CD4-positive, alpha-beta memory T cell (primary cell): ENCODE results near the gene SPEN. TPM values are rescaled to one million over a fixed set of nuclear protein-coding genes. Genes with fewer than 3 reads are reported as not detected.
A peak's percentile ranks its signal among the peaks of the same experiment; 100 is the strongest.
"Not testable (repeated sequence)": the region's sequence is repeated elsewhere in the genome, so short reads cannot be mapped to it uniquely, and the experiment has no call there.

ENCODE experiments used
- CTCF ChIA-PET: fragments of 350-600 bp; sonication (Branson Sonifier 250); formaldehyde crosslinking; loops from one replicate; lab custom pipeline; 2021; ENCODE audit warnings: inconsistent platforms; ENCODE audit not compliant: partially characterized antibody; lab: Charles Lee
- POLR2A ChIA-PET: fragments of 350-600 bp; sonication (Branson Sonifier 250); formaldehyde crosslinking; loops from one replicate; lab custom pipeline; 2021; ENCODE audit not compliant: partially characterized antibody; lab: Charles Lee
- DNase-seq, 5 donors: peaks; one replicate each; pipeline versions ENCODE4 v3.0.0 to v3.0.0-alpha.2; 2020 to 2022; ENCODE audit warnings: mixed read lengths in 1 of 5
- H3K27ac ChIP-seq: one replicate; pipeline ENCODE4 v1.7.0; 2013; ENCODE audit warnings: low read depth, low read length
- H3K27me3 ChIP-seq: 2 replicates; pipeline ENCODE4 v1.7.0; 2013; ENCODE audit warnings: mild to moderate bottlenecking, low read length, moderate library complexity; ENCODE audit not compliant: insufficient read depth
- H3K36me3 ChIP-seq: 2 replicates; pipeline ENCODE4 v1.7.0; 2013; ENCODE audit warnings: mild to moderate bottlenecking, low read length, moderate library complexity; ENCODE audit not compliant: insufficient read depth
- H3K4me1 ChIP-seq: 2 replicates; pipeline ENCODE4 v1.7.0; 2013; ENCODE audit warnings: mild to moderate bottlenecking, low read length, moderate library complexity; ENCODE audit not compliant: insufficient read depth
- H3K4me3 ChIP-seq, 2 donors: one replicate each; pipeline ENCODE4 v1.7.0; 2013; ENCODE audit warnings: low read length in 2 of 2, mild to moderate bottlenecking in 1 of 2
- H3K9me3 ChIP-seq, 2 donors: one replicate each; pipeline ENCODE4 v1.7.0; 2013; ENCODE audit warnings: low read length in 2 of 2, control low read depth in 1 of 2; ENCODE audit not compliant: control insufficient read depth in 1 of 2
- H3K27ac Mint-ChIP-seq, 7 donors: one replicate each; pipeline ENCODE4 v1.8.0; 2020 to 2021; ENCODE audit warnings: mixed read lengths in 7 of 7, mild to moderate bottlenecking in 6 of 7, inconsistent platforms in 3 of 7, moderate library complexity in 3 of 7
- H3K27me3 Mint-ChIP-seq, 2 donors: one replicate each; pipeline ENCODE4 v1.8.0; 2020 to 2021; ENCODE audit warnings: mixed read lengths in 2 of 2
- H3K36me3 Mint-ChIP-seq, 2 donors: one replicate each; pipeline ENCODE4 v1.8.0; 2020 to 2021; ENCODE audit warnings: mixed read lengths in 2 of 2, inconsistent platforms in 1 of 2, mild to moderate bottlenecking in 1 of 2
- H3K4me1 Mint-ChIP-seq, 4 donors: one replicate each; pipeline ENCODE4 v1.8.0; 2020 to 2021; ENCODE audit warnings: mixed read lengths in 4 of 4, mild to moderate bottlenecking in 1 of 4
- H3K4me3 Mint-ChIP-seq, 8 donors: one replicate each; pipeline ENCODE4 v1.8.0; 2020 to 2021; ENCODE audit warnings: mixed read lengths in 8 of 8, mild to moderate bottlenecking in 7 of 8, moderate library complexity in 6 of 8, inconsistent platforms in 3 of 8
- H3K9me3 Mint-ChIP-seq, 8 donors: one replicate each; pipeline ENCODE4 v1.8.0; 2020 to 2021; ENCODE audit warnings: mixed read lengths in 8 of 8, mild to moderate bottlenecking in 5 of 8, inconsistent platforms in 3 of 8, moderate library complexity in 1 of 8
- intact Hi-C: fragments of 100-400 bp; cut with micrococcal nuclease; formaldehyde crosslinking; loops from one replicate; pipeline ENCODE4 v1.15.1; 2023
- polyA plus RNA-seq, 2 donors: library from polyadenylated mRNA; unstranded; fragments of 300-500 nt; fragmentation: Illumina TruSeq; gene quantifications; one replicate each; pipeline ENCODE4 v1.2.3, GENCODE V29; 2021
- total RNA-seq, 2 experiments: library from RNA; stranded (reverse); gene quantifications; one replicate each; pipeline ENCODE4 v1.2.3, GENCODE V29; 2021

Gene SPEN
- total and polyA plus RNA-seq, 4 experiments from 2014 or later: 2.4 to 87.8 (median 62.4) TPM

- peak overlapping the region; percentile 92 to 98 (median 96) for H3K4me3 Mint-ChIP-seq
- ChIA-PET POLR2A (interaction anchor here (0.8 to 8.9 kb wide), 25 partner anchors 12 to 1070 kb away, joined by 3 to 510 read pairs (median 6); partner anchors contain the start of genes CASP9, DNAJC16, EFHD2 and SPEN), CTCF (interaction anchor here (1.1 to 4.1 kb wide), 8 partner anchors 10 to 142 kb away, joined by 4 to 29 read pairs (median 6); partner anchors contain the start of genes SPEN and ZBTB17)
- Histone ChIP-seq H3K27me3 (no peaks in the 10 kb centered on the region), H3K36me3 (no peaks in the 10 kb centered on the region), H3K4me3 (peak overlapping the region; percentile 86 to 88), H3K4me1 (peaks cover 23% of the 10 kb centered on the region), H3K9me3 (no peaks in the 10 kb centered on the region), H3K27ac (peak overlapping the region; percentile 99)
- DNase-seq: peak; percentile 87 to 90 (median 88)
- peaks cover 3 to 23% of the 10 kb centered on the region in 2 donors for H3K36me3 Mint-ChIP-seq
- H3K27ac Mint-ChIP-seq: peak overlapping the region; percentile 98 to 100 (median 99)
- no peaks in the 10 kb centered on the region for H3K27me3 Mint-ChIP-seq
- intact Hi-C loops: loop anchor here (1.0 to 10.0 kb wide), 5 partner anchors 13 to 1070 kb away; partner anchors contain the start of genes DDI2, SPEN, SZRD1 and ZBTB17
- peaks cover 0 to 4% (median 0%) of the 10 kb centered on the region in 8 donors for H3K9me3 Mint-ChIP-seq
- peaks cover 15 to 59% (median 22%) of the 10 kb centered on the region in 4 donors for H3K4me1 Mint-ChIP-seq
Measured at GRCh38 chr1:15834406-15835204, 12.9 kb upstream of the SPEN start.

GRCh38 chr1:15835205-15835740 lies 12.2 kb upstream of the SPEN start:
- POLR2A ChIA-PET: interaction anchor here (1.0 to 8.9 kb wide), 8 partner anchors 11 to 1069 kb away, joined by 4 to 510 read pairs (median 7); partner anchors contain the start of genes DNAJC16, SPEN and ZBTB17
- H3K27ac Mint-ChIP-seq: peak overlapping the region; percentile 98 to 100 (median 99)
- no peaks in the 10 kb centered on the region for H3K27me3 Mint-ChIP-seq
- peak overlapping the region; percentile 86 to 88 for H3K4me3 ChIP-seq
- no peak for DNase-seq
- no peaks in the 10 kb centered on the region for H3K36me3 ChIP-seq
- peaks cover 16% of the 10 kb centered on the region for H3K4me1 ChIP-seq
- CTCF ChIA-PET: interaction anchor here (2.7 to 4.1 kb wide), 3 partner anchors 12 to 20 kb away, joined by 10 to 29 read pairs (median 13); partner anchors contain the start of gene SPEN
- H3K27ac ChIP-seq: peak overlapping the region; percentile 99
- intact Hi-C loops: loop anchor here (1.0 to 10.0 kb wide), 5 partner anchors 12 to 1070 kb away; partner anchors contain the start of genes DDI2, SPEN, SZRD1 and ZBTB17
- H3K9me3 Mint-ChIP-seq: peaks cover 0 to 4% (median 0%) of the 10 kb centered on the region in 8 donors
- H3K36me3 Mint-ChIP-seq: peaks cover 3 to 23% of the 10 kb centered on the region in 2 donors
- peak overlapping the region; percentile 92 to 98 (median 96) for H3K4me3 Mint-ChIP-seq
- no peaks in the 10 kb centered on the region for H3K27me3 ChIP-seq
- no peaks in the 10 kb centered on the region for H3K9me3 ChIP-seq
- H3K4me1 Mint-ChIP-seq: peaks cover 9 to 52% (median 16%) of the 10 kb centered on the region in 4 donors

GRCh38 chr1:15835741-15836510 lies 11.6 kb upstream of the SPEN start:
- H3K36me3 ChIP-seq: no peaks in the 10 kb centered on the region
- no peaks in the 10 kb centered on the region for H3K27me3 ChIP-seq
- CTCF ChIA-PET: interaction anchor here (3.0 kb wide), 1 partner anchor 11 kb away, joined by 10 read pairs; the partner anchor contains the start of gene SPEN
- H3K9me3 Mint-ChIP-seq: peaks cover 0 to 4% (median 0%) of the 10 kb centered on the region in 8 donors
- H3K27ac Mint-ChIP-seq: peak overlapping the region; percentile 98 to 100 (median 99)
- H3K36me3 Mint-ChIP-seq: peaks cover 3 to 23% of the 10 kb centered on the region in 2 donors
- no peaks in the 10 kb centered on the region for H3K27me3 Mint-ChIP-seq
- H3K4me3 Mint-ChIP-seq: peak overlapping the region; percentile 92 to 98 (median 96)
- H3K9me3 ChIP-seq: no peaks in the 10 kb centered on the region
- POLR2A ChIA-PET: interaction anchor here (0.7 to 8.9 kb wide), 5 partner anchors 10 to 140 kb away, joined by 3 to 510 read pairs (median 4); partner anchors contain the start of genes SPEN and ZBTB17
- intact Hi-C loops: loop anchor here (1.0 to 10.0 kb wide), 5 partner anchors 11 to 1069 kb away; partner anchors contain the start of genes DDI2, SPEN, SZRD1 and ZBTB17
- DNase-seq: peak; percentile 97 to 99 (median 99)
- peaks cover 8 to 47% (median 14%) of the 10 kb centered on the region in 4 donors for H3K4me1 Mint-ChIP-seq
- H3K4me3 ChIP-seq: peak overlapping the region; percentile 86 to 88
- peak overlapping the region; percentile 99 for H3K27ac ChIP-seq
- peaks cover 16% of the 10 kb centered on the region for H3K4me1 ChIP-seq

- POLR2A ChIA-PET: interaction anchor here (0.7 to 8.9 kb wide), 5 partner anchors 10 to 140 kb away, joined by 3 to 510 read pairs (median 4); partner anchors contain the start of genes SPEN and ZBTB17
- peaks cover 16% of the 10 kb centered on the region for H3K4me1 ChIP-seq
- not testable (repeated sequence) for H3K9me3 ChIP-seq, DNase-seq, H3K36me3 ChIP-seq, H3K27me3 ChIP-seq, H3K9me3 Mint-ChIP-seq, H3K27me3 Mint-ChIP-seq
- Mint-ChIP-seq H3K36me3 (peaks cover 3 to 23% of the 10 kb centered on the region in 2 donors), H3K4me3 (peak overlapping the region; percentile 92 to 98 (median 96)), H3K27ac (peak overlapping the region; percentile 98 to 100 (median 99)), H3K4me1 (peaks cover 8 to 47% (median 14%) of the 10 kb centered on the region in 4 donors)
- CTCF ChIA-PET: interaction anchor here (3.0 kb wide), 1 partner anchor 11 kb away, joined by 10 read pairs; the partner anchor contains the start of gene SPEN
- H3K4me3 ChIP-seq: peak overlapping the region; percentile 77 to 88
- H3K27ac ChIP-seq: peak overlapping the region; percentile 99
- intact Hi-C loops: loop anchor here (10.0 kb wide), 2 partner anchors 222 to 1068 kb away; partner anchors contain the start of gene DDI2
Measured at GRCh38 chr1:15836511-15836771, 11.1 kb upstream of the SPEN start.

GRCh38 chr1:15836772-15837669 lies 10.5 kb upstream of the SPEN start:
- Mint-ChIP-seq H3K9me3 (peaks cover 0 to 4% (median 0%) of the 10 kb centered on the region in 8 donors), H3K4me3 (peak overlapping the region; percentile 92 to 98 (median 96))

More at GRCh38 chr1:15836772-15837669, 10.5 kb upstream of the SPEN start:
- peak; percentile 29 to 90 (median 42) for DNase-seq
- H3K27ac ChIP-seq: peak overlapping the region; percentile 99
- peak overlapping the region; percentile 98 to 100 (median 99) for H3K27ac Mint-ChIP-seq
- CTCF ChIA-PET: interaction anchor here (3.0 kb wide), 1 partner anchor 10 kb away, joined by 10 read pairs; the partner anchor contains the start of gene SPEN
- H3K4me3 ChIP-seq: no peak overlapping the region
- no peaks in the 10 kb centered on the region for H3K9me3 ChIP-seq
- H3K36me3 ChIP-seq: no peaks in the 10 kb centered on the region
- intact Hi-C loops: loop anchor here (10.0 kb wide), 2 partner anchors 222 to 1068 kb away; partner anchors contain the start of gene DDI2
- no peaks in the 10 kb centered on the region for H3K27me3 Mint-ChIP-seq
- POLR2A ChIA-PET: interaction anchor here (0.7 to 8.9 kb wide), 4 partner anchors 9 to 138 kb away, joined by 3 to 510 read pairs (median 4); partner anchors contain the start of gene SPEN
- H3K36me3 Mint-ChIP-seq: peaks cover under 1 to 20% of the 10 kb centered on the region in 2 donors
- H3K4me1 Mint-ChIP-seq: peaks cover 4 to 41% (median 10%) of the 10 kb centered on the region in 4 donors
- peaks cover 16% of the 10 kb centered on the region for H3K4me1 ChIP-seq
- H3K27me3 ChIP-seq: no peaks in the 10 kb centered on the region
